NCI-H524 treated with DMSO at 0.1 percent for 48 hours (cell line): ENCODE data around the gene UBAP2.

ENCODE experiments used
- DNase-seq: peaks from one replicate; lab custom pipeline; 2025; lab: John Stamatoyannopoulos, UW

UBAP2 gene

DNA sequence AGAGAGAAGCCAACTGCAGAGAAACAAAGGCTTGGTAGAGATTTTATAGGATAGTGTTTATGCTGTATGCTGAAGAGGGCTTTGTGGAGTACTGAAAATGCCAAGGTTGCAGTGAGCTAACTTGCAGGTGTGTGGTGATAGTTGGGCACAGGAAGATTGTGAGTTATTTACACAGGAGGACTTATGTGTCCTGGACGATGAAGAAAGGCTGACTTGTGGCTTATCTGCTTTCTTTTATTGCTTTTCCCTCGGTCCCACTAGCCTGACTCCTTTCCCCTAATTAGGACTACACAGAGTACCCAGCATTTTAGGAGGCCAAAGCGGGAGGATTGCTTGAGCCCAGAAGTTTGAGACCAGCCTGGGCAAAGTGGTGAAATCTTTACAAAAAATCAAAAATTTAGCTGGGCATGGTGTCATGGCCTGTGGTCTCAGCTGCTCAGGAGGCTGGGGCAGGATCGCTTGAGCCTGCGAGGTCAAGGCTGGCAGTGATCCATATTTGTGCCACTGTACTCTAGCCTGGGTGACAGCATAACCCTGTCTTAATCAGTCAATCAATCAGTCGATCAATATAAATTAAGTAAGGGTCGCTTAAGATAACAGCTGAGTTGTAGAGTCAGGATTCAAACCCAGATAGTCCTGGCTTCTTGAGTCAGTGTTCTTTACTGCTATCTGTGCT lies 169.9 kb downstream of the UBAP2 start:
- DNase-seq, result no peak

DNA sequence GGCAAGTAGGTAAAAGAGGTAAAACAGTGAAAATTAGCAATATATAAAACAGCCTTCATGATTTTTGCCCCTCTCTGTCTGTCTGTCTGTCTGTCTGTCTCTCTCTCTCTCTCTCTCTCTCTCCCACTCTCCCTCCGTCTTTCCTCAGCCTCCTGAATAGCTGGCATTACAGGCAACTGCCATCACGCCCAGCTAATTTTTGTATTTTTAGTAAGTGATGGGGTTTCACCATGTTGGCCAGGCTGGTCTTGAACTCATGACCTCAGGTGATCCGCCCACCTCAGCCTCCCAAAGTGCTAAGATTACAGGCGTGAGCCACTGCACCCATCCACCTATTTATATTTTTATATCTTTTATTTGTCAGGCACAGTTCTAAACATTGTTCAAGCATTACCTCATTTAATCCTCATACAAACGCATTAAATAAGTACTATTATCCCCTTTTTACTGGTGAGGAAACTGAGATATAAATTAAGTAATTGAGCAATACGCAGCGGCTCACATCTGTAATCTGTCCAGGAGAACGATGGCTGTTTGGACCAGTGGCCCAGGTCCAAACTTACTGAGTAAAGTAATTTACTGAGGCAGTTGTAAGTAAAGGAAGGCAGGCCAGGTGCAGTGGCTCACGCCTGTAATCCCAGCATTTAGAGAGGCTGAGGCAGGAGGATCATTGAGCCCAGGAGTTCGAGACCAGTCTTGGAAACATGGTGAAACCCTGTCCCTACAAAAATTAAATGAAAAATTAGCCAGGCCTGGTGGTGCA lies 170.8 kb downstream of the UBAP2 start:
- no peak for DNase-seq
